Hematopoietic multipotent progenitor cell (in vitro differentiated cells): ENCODE data around the gene STAT5B. TPM values are rescaled to one million over a fixed set of nuclear protein-coding genes. Genes with fewer than 3 reads are reported as not detected.
"Not testable (repeated sequence)": the region's sequence is repeated elsewhere in the genome, so short reads cannot be mapped to it uniquely, and the experiment has no call there.

Experiments
- DNase-seq, 3 donors: peaks; one replicate each; pipeline ENCODE4 v3.0.0-alpha.2; 2011 to 2015; ENCODE audit warnings: low read depth in 2 of 3, low spot score in 2 of 3
- total RNA-seq: library from RNA; depleted of rRNA; stranded (reverse); fragments of >200 nt; gene quantifications from one replicate; pipeline ENCODE4 v1.2.3, GENCODE V29; 2012

The STAT5B gene
- total RNA-seq, 1 donor, result 135 TPM

- no peak for DNase-seq
Measured at GRCh38 chr17:42200706-42201457, 75.3 kb downstream of the STAT5B start.

- no peak for DNase-seq
Measured at GRCh38 chr17:42199416-42200011, 76.7 kb downstream of the STAT5B start.

- peak in 2 of 3 donors; percentile 75 to 82 for DNase-seq
Measured at GRCh38 chr17:42198897-42199296, 77.3 kb downstream of the STAT5B start.

GRCh38 chr17:42197564-42198156 lies 78.5 kb downstream of the STAT5B start:
- DNase-seq, result no peak

DNA sequence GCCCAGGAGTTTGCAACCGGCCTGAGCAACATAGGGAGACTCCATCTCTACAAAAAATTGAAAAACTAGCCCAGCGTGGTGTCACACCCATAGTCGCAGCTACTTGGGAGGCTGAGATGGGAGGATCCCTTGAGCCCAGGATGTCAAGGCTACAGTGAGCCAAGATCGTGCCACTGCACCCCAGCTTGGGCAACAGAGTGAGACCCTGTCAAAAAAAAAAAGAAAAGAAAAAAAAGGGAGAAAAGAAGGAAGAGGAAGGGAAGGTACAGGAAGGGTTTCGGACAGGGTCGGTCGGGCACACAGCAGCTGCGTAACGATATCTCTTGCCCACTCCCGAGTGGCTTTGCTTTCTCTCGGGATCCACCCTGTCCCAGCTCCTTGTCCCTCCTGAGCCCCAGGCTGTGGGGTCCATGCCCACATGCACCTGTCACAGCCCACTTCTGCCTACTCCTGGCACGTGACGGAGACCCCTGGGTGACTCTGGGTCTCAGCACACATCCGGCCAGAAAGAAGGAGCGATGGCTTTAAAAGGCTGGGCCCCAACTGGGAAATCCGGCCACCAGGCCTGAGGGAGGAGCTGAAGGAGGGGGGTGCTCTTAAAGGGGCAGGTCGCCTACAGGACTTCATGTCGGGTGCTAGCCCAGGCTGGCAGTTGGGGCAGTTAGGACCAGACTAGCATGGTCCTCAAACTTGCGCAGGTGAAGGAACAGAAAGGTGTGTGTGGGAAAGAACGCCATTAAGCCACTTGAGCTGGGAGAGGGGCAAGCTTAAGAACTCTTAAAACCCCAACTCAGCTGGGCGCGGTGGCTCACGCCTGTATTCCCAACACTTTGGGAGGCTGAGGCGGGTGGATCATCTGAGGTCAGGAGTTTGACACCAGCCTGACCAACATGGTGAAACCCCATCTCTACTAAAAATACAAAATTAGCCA lies 82.0 kb downstream of the STAT5B start, which contains the start of gene GHDC:
Gene GHDC, minus strand, starts transcription at position 526 of the 931 bp plus-strand sequence. CDS start 913 bp downstream, outside the sequence.
- peak in 2 of 3 donors; percentile 73 to 84 for DNase-seq

DNA sequence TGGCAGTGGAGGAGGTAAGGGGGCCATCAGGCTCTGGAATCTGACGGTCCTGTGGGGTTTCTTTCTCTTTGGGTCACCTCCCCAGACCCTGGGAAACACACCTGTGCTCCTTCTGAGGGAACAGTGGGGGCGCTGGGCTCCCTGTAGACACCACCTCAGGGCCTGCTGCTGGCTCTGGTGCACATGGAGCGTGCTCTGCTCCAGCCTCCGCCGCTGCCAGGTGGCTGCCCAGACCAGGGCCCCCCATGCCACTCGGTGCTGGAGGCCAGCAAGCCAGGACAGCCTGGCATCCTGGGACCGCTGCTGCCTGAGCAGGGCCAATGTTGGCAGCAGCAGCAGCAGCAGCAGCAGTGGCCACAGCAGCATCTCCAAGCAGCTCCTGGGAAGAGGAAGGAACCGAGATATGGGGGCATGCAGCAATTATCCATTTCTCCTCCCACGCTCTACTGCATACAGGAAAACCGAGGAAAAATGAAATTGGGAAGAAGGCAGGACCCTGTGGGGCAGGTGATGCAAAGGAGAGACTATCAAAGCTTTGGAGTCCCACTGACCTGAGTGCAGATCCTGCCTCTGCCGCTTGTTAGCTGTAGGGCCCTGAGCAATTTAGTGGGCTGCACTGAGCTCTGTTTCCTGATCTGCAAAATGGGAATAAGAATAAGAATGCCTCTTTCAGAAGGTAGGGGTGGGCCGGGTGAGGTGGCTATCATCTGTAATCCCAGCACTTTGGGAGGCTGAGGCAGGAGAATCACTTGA lies 82.8 kb downstream of the STAT5B start:
- no peak for DNase-seq

GRCh38 chr17:42192189-42193126 lies 83.7 kb downstream of the STAT5B start:
- no peak for DNase-seq

DNA sequence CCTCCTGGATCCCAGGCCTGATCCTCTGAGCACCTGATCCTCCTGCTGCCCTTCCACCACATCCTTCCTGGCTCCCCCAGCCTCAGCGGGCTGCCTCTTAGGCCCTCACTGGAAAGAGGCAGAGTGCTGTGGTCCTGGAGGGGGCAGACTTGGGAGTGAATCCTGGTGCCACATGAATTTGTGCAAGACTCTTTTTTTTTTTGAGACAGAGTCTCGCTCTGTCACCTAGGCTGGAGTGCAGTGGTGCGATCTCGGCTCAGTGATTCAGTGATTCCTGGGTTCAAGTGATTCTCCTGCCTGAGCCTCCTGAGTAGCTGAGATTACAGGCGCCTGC lies 84.9 kb downstream of the STAT5B start:
- DNase-seq, result no peak

- no peak for DNase-seq
Measured at GRCh38 chr17:42190491-42191274, 85.5 kb downstream of the STAT5B start.

DNA sequence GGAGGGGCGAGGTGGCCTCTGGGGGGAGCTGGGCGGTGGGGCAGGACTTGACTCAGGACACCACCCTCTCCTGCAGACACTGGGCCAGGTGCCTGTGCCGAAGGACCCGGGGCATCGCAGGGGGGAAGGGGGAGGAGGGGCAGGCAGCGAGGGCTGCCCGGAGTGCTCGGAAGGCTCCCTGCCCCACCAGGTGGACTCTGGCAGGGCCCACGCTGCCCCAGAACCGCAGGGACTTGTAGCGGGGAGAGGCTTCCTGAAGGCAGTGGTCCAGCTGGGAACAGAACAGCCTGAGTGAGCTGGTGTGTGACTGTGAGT lies 86.6 kb downstream of the STAT5B start:
- DNase-seq, result no peak

DNA sequence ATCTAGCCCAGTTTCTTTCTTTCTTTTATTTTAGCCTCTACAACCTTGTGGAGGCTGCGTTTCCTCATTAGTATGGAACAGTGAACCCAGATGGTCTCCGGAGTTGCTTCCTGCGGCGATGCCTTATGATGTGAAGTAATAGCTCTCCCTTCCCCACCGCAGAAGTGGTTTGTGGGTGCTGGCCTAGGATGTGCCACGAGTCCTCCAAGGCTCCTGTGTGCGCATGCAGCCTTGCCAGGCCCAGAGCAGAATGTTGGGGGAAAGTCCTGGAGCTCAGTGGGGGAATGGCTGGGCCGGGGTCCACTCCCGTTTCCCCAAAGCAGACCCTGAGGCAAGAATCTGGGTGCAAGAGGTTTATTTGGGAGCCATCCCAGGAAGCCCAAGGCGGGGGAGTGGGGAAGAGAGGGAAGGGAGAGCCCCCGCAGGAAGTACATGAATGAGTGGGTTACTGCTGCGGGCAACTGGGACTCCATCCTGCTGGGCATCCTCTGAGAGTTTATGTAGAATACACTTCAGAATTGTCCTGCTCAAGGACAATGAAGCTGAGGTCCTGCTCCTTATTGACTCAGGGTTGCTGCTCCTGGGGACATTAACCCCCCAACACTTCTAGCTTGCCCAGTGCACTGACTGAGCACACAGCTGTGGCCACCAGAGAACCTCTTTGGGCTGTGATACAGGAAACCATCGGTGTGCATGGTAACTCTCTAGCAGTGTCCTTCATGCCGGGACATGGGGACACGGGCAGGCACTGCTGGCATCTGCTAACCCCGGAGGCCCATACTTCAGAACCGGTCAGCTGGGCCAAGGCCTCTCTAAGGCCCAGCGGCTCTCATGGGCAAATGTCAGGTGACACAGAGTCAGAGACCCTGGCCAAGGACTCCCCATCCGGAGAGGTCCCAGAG lies 87.2 kb downstream of the STAT5B start:
- peak in 2 of 3 donors; percentile 62 to 80 for DNase-seq

GRCh38 chr17:42187833-42188232 lies 88.4 kb downstream of the STAT5B start:
- no peak for DNase-seq

DNA sequence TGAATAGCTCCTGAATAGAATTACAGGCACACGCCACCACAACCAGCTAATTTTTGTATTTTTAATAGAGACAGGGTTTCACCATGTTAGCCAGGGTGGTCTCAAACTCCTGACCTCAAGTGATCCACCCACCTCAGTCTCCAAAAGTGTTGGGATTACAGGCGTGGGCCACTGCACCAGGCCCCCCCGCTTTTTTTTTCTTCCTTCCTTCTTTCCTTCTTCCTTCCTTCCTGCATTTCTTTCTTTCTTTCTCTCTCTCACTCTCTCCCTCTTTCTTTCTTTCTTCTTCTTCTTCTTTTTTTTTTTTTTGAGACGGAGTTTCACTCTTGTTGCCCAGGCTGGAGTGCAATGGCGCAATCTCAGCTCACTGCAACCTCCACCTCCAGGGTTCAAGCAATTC lies 90.0 kb downstream of the STAT5B start:
- DNase-seq, result not testable (repeated sequence)

- DNase-seq, result no peak
Measured at GRCh38 chr17:42185621-42185930, 90.6 kb downstream of the STAT5B start.

GRCh38 chr17:42184713-42185620 lies 91.2 kb downstream of the STAT5B start, which contains the start of gene HCRT:
TSS of gene HCRT (minus strand) at chr17:42185452. CDS start at chr17:42185365, 87 bp downstream.
- DNase-seq, result no peak
